ENCODE measurements around the gene ATP6V1C2.

Gene ATP6V1C2

DNA sequence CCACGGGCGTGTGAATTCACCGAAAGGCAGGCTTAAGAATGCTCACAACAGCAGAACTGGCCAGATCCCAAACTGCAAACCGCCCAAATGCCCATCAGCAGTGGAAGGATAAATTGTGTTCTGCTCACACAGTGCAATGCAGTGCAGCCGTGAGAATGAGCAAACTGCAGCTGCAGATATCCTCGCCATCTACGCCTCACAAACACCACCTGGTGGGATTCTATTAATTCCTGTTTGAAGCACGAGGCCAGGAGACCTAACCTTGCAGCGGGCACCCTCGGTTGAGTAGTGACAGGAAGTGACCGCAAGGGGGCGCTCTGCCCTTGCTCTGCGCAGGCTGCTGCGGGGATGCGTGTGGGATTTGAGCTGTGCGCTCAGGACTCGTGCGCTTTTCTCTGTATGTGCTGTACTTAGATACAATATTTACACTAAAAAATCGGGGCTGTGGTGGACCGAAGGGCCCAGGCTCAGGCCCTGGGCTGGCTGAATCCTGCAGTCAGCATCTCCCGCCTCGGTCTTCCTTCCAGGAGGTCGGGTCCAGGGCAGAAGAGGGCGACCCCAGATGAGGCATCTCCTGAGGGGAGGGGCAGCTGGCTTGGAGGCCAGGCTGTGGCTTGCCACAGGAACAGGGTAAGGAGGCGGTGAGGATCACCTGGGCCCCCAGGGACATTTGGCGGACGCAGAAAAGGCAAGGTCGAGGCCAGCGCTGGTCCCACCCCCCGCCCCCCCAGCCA lies 110.9 kb downstream of the ATP6V1C2 start:
- in situ Hi-C loops (cut with MboI; ENCODE audit: low sequenced_read_pairs): loop anchor here (10.0 to 25.0 kb wide), 2 partner anchors 292 to 580 kb away; no protein-coding TSS in a partner anchor

- in situ Hi-C loops (cut with MboI; ENCODE audit: low sequenced_read_pairs): loop anchor here (10.0 to 25.0 kb wide), 2 partner anchors 292 to 579 kb away; no protein-coding TSS in a partner anchor
These were observed 111.6 kb downstream of the ATP6V1C2 start for GRCh38 chr2:10833021-10833420.

DNA sequence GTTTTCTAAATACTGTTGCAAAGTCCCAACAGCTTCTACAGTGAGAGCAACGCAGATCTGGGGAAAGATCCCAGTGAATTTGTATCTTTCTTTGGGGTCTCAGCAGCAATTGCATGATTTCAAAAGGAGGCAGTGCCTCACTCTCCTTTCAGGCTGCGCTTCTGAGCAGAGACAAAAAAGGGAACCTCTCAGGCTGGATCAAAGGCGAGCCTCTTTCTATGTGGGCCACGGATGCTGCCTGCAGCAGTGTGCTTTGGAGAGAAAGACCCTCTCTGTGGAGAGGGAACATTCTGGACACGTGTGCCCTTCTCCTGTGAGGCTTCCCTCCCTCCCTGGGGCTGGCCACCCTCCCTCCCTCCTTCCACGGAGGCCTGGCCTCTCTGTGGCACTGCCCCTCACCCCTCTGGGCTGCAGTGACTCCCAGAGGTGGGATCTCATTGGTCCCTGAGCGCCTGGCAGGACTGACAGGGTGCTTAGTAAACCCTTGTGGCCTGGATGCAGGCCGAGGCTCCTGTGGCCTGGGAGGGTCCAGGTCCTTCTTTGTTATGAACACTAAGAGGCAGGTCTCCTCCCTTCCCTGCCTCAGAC lies 112.7 kb downstream of the ATP6V1C2 start:
- in situ Hi-C loops (cut with MboI; ENCODE audit: low sequenced_read_pairs): loop anchor here (10.0 to 25.0 kb wide), 2 partner anchors 291 to 578 kb away; no protein-coding TSS in a partner anchor

Measured in HL-60/S4 treated with retinoic acid at 250 ng/mL for 4 days and 3 days (cell line).